ENCODE measurements around the gene CLCN7. TPM values are rescaled to one million over a fixed set of nuclear protein-coding genes. Genes with fewer than 3 reads are reported as not detected.

Gene CLCN7
- total and polyA plus RNA-seq, 9 of the 15 experiments (the other 6 are each of a cell fraction or from before 2014, with no cell fraction given), result 0.06 to 126 (median 18.7) TPM

GRCh38 chr16:1439058-1439698 lies 35.6 kb downstream of the CLCN7 start (continued):
- TF ChIP-seq CBFB (CRISPR knock-in tag; IDR thresholded peaks at IDR 0.05), result no peak
- TF ChIP-seq MCM7 (IDR thresholded peaks at IDR 0.05), result no peak
- TF ChIP-seq, protein P1, sequence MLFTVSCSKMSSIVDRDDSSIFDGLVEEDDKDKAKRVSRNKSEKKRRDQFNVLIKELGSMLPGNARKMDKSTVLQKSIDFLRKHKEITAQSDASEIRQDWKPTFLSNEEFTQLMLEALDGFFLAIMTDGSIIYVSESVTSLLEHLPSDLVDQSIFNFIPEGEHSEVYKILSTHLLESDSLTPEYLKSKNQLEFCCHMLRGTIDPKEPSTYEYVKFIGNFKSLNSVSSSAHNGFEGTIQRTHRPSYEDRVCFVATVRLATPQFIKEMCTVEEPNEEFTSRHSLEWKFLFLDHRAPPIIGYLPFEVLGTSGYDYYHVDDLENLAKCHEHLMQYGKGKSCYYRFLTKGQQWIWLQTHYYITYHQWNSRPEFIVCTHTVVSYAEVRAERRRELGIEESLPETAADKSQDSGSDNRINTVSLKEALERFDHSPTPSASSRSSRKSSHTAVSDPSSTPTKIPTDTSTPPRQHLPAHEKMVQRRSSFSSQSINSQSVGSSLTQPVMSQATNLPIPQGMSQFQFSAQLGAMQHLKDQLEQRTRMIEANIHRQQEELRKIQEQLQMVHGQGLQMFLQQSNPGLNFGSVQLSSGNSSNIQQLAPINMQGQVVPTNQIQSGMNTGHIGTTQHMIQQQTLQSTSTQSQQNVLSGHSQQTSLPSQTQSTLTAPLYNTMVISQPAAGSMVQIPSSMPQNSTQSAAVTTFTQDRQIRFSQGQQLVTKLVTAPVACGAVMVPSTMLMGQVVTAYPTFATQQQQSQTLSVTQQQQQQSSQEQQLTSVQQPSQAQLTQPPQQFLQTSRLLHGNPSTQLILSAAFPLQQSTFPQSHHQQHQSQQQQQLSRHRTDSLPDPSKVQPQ (CRISPR knock-in tag; IDR thresholded peaks at IDR 0.05; ENCODE audit: borderline replicate concordance), result no peak

DNA sequence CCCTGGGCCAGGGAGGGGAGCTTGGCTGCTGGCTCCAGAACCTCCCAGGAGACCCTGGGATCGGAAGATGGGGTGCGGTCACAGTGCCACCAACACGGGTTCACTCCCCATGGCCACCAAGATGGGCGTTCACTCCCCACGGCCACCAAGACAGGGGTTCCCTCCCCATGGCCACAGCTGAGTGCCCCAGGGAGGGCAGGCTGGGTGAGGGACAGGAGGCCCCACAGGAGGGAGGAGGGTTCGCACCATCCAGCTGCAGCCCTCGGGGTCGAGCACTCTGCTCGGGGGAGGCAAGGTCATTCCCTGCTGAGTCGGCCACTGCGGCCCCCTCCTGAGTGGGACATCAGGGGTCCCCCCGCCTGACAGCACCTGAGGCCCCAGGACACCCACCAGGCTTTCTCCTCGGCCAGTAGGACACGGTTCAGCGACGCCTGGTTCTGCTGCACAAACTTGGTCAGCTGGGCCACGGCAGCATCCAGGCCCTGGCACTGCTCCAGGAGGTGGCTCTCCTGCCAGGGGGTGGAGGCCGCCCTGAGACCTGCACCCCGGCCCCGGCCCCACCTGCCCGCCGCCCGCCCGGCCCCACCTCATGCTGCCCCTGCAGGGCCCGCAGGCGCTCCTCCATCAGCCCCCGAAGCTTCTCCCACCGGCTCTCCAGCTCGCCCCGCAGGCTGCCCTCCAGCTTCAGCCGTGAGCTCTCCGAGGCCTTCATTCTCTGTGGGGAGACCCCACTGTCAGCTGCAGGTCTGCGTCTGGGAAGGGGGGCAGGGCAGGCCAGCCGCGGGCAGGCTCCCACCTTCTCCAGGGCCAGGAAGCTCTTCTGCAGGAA lies 36.4 kb downstream of the CLCN7 start:
- CTCF ChIA-PET (ENCODE audit: low intra/inter-chr PET ratio), result no interaction called here
- intact Hi-C loops (cut with micrococcal nuclease) (no loop called here), in situ Hi-C loops (cut with MboI) (no loop called here)
- FAIRE-seq, result no peak
- POLR2A ChIA-PET, result interaction anchor here (0.6 to 1.6 kb wide), 5 partner anchors 18 to 61 kb away, joined by 3 to 5 read pairs (median 3); partner anchors contain the start of gene UQCC4
- no peaks in the 10 kb centered on the region for H3K9me3 ChIP-seq (replicated peaks; ENCODE audit: control insufficient read depth, insufficient read depth, low read depth, low read length)
- no peaks in the 10 kb centered on the region for H3K9me1 ChIP-seq (ENCODE audit: control insufficient read depth, insufficient read depth, low read length)
- no peak overlapping the region; a peak in 1 of 4 replicates for H3K9ac ChIP-seq (ENCODE audit: insufficient read depth in 1 of 2, low read depth in 2 of 2, low read length in 2 of 2)
- WGBS (ENCODE audit: insufficient coverage, low coverage, missing lambda C conversion rate), result 59% methylated on average over 11 of the region's 35 CpGs
- ATAC-seq, result no peak
- no peak overlapping the region for H3K4me2 ChIP-seq (ENCODE audit: insufficient read depth, low read length)
- no peak overlapping the region for H3K27ac ChIP-seq (ENCODE audit: extremely low read depth, low read depth, low read length)
- no peak overlapping the region for H2AFZ ChIP-seq (ENCODE audit: low read depth, low read length)
- H3K27me3 ChIP-seq (ENCODE audit: control insufficient read depth in 2 of 2, insufficient read depth in 2 of 2, low read length in 2 of 2), result peaks cover 0 to under 1% of the 10 kb centered on the region in 2 experiments; a peak in 1 of 5 replicates
- H3K4me3 ChIP-seq, result no peak overlapping the region
- H3K4me1 ChIP-seq (replicated peaks in 1 of 2; ENCODE audit: control insufficient read depth in 2 of 2, insufficient read depth in 2 of 2, low read length in 2 of 2), result peaks cover 0 to 70% of the 10 kb centered on the region in 2 experiments; a peak in 3 of 5 replicates
- no peak for DNase-seq (ENCODE audit: extremely low read depth in 1 of 4, low spot score in 3 of 4)
- H3K79me2 ChIP-seq (ENCODE audit: control insufficient read depth, insufficient read depth, low read length), result no peaks in the 10 kb centered on the region
- no TSS peak for BruUV-seq (replicated peaks)
- H3K36me3 ChIP-seq (ENCODE audit: control insufficient read depth, insufficient read depth, low read length), result no peaks in the 10 kb centered on the region
- H4K20me1 ChIP-seq (replicated peaks; ENCODE audit: control insufficient read depth, insufficient read depth, low read length), result no peaks in the 10 kb centered on the region
- TF ChIP-seq, protein P2, sequence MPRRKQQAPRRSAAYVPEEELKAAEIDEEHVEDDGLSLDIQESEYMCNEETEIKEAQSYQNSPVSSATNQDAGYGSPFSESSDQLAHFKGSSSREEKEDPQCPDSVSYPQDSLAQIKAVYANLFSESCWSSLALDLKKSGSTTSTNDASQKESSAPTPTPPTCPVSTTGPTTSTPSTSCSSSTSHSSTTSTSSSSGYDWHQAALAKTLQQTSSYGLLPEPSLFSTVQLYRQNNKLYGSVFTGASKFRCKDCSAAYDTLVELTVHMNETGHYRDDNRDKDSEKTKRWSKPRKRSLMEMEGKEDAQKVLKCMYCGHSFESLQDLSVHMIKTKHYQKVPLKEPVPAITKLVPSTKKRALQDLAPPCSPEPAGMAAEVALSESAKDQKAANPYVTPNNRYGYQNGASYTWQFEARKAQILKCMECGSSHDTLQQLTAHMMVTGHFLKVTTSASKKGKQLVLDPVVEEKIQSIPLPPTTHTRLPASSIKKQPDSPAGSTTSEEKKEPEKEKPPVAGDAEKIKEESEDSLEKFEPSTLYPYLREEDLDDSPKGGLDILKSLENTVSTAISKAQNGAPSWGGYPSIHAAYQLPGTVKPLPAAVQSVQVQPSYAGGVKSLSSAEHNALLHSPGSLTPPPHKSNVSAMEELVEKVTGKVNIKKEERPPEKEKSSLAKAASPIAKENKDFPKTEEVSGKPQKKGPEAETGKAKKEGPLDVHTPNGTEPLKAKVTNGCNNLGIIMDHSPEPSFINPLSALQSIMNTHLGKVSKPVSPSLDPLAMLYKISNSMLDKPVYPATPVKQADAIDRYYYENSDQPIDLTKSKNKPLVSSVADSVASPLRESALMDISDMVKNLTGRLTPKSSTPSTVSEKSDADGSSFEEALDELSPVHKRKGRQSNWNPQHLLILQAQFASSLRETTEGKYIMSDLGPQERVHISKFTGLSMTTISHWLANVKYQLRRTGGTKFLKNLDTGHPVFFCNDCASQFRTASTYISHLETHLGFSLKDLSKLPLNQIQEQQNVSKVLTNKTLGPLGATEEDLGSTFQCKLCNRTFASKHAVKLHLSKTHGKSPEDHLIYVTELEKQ (CRISPR knock-in tag; IDR thresholded peaks at IDR 0.05), result no peak
- TF ChIP-seq ZNF3 (CRISPR knock-in tag; IDR thresholded peaks at IDR 0.05) (no peak), ZNF384 (IDR thresholded peaks at IDR 0.05; ENCODE audit: low read depth, low read length) (no peak), TFE3 (CRISPR knock-in tag; IDR thresholded peaks at IDR 0.05) (no peak), HMG20B (CRISPR knock-in tag; IDR thresholded peaks at IDR 0.05) (no peak), RNF2 (IDR thresholded peaks at IDR 0.05) (no peak)
- TF ChIP-seq, protein P3, sequence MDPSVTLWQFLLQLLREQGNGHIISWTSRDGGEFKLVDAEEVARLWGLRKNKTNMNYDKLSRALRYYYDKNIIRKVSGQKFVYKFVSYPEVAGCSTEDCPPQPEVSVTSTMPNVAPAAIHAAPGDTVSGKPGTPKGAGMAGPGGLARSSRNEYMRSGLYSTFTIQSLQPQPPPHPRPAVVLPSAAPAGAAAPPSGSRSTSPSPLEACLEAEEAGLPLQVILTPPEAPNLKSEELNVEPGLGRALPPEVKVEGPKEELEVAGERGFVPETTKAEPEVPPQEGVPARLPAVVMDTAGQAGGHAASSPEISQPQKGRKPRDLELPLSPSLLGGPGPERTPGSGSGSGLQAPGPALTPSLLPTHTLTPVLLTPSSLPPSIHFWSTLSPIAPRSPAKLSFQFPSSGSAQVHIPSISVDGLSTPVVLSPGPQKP (CRISPR knock-in tag; IDR thresholded peaks at IDR 0.05), result no peak

All from K562 (cell line).